Mesendoderm (in vitro differentiated cells): ENCODE results near the gene DDB1.
A peak's percentile ranks its signal among the peaks of the same experiment; 100 is the strongest.

ENCODE experiments used
- DNase-seq: peaks from one replicate; pipeline ENCODE4 v3.0.0; 2013
- H2AK5ac ChIP-seq: 2 replicates; pipeline ENCODE4 v1.6.1; 2013; ENCODE audit warnings: low read length, inconsistent platforms
- H2BK120ac ChIP-seq: 2 replicates; pipeline ENCODE4 v1.6.1; 2013; ENCODE audit warnings: low read depth, mild to moderate bottlenecking, low read length, moderate library complexity, mixed read lengths
- H2BK15ac ChIP-seq: replicated peaks from 2 replicates; pipeline ENCODE4 v1.6.1; 2013; ENCODE audit warnings: low read depth, mild to moderate bottlenecking, moderate library complexity
- H2BK5ac ChIP-seq: 2 replicates; pipeline ENCODE4 v1.6.1; 2013; ENCODE audit warnings: low read length, inconsistent platforms
- H3K18ac ChIP-seq: 2 replicates; pipeline ENCODE4 v1.6.1; 2013; ENCODE audit warnings: mild to moderate bottlenecking, low read length, mixed read lengths
- H3K23ac ChIP-seq: one replicate; pipeline ENCODE4 v1.6.1; 2013; ENCODE audit warnings: low read length
- H3K27ac ChIP-seq: 2 replicates; pipeline ENCODE4 v1.5.1; 2013; ENCODE audit warnings: low read depth, mild to moderate bottlenecking, inconsistent platforms, low read length, moderate library complexity
- H3K27me3 ChIP-seq: 2 replicates; pipeline ENCODE4 v1.6.1; 2013; ENCODE audit warnings: low read length, control low read depth, mild to moderate bottlenecking, inconsistent platforms; ENCODE audit not compliant: insufficient read depth, poor library complexity
- H3K36me3 ChIP-seq: 2 replicates; pipeline ENCODE4 v1.6.1; 2013; ENCODE audit warnings: low read length, inconsistent platforms; ENCODE audit not compliant: control insufficient read depth, insufficient read depth
- H3K4ac ChIP-seq: one replicate; pipeline ENCODE4 v1.6.1; 2013; ENCODE audit warnings: low read depth, mild to moderate bottlenecking, low read length, moderate library complexity
- H3K4me1 ChIP-seq: 2 replicates; pipeline ENCODE4 v1.6.1; 2013; ENCODE audit warnings: low read depth, low read length, inconsistent platforms; ENCODE audit not compliant: control insufficient read depth
- H3K4me2 ChIP-seq: 2 replicates; pipeline ENCODE4 v1.6.1; 2013; ENCODE audit warnings: low read length
- H3K4me3 ChIP-seq: 2 replicates; pipeline ENCODE4 v1.5.1; 2013; ENCODE audit warnings: mild to moderate bottlenecking, low read length
- H3K56ac ChIP-seq: one replicate; pipeline ENCODE4 v1.6.1; 2013; ENCODE audit warnings: low read length
- H3K79me1 ChIP-seq: 2 replicates; pipeline ENCODE4 v1.6.1; 2013; ENCODE audit warnings: low read length, inconsistent platforms
- H3K79me2 ChIP-seq: 2 replicates; pipeline ENCODE4 v1.6.1; 2013; ENCODE audit warnings: mild to moderate bottlenecking, low read length; ENCODE audit not compliant: control insufficient read depth, insufficient read depth
- H3K9ac ChIP-seq: 2 replicates; pipeline ENCODE4 v1.6.1; 2013; ENCODE audit warnings: low read length, inconsistent platforms
- H4K5ac ChIP-seq: one replicate; pipeline ENCODE4 v1.6.1; 2013; ENCODE audit warnings: low read length
- H4K8ac ChIP-seq: one replicate; pipeline ENCODE4 v1.6.1; 2013; ENCODE audit warnings: low read depth, mild to moderate bottlenecking, control low read depth, low read length, moderate library complexity
- WGBS: extraction: QIAGEN DNeasy Blood & Tissue Kit; methylation state at CpG from one replicate; pipeline ENCODE4 v1.1.7; 2013; ENCODE audit warnings: low lambda C conversion rate, missing lambda C conversion rate; ENCODE audit not compliant: insufficient coverage; ENCODE audit errors: extremely low coverage; 5-methylcytosine and 5-hydroxymethylcytosine counted together

Gene DDB1

GRCh38 chr11:61332281-61332796 is 566 bp downstream of the DDB1 start:
- no peaks in the 10 kb centered on the region for H3K27me3 ChIP-seq
- peak overlapping the region; percentile 56 for H3K4ac ChIP-seq
- H3K79me1 ChIP-seq = peaks cover 4% of the 10 kb centered on the region
- H3K4me1 ChIP-seq = peaks cover 6% of the 10 kb centered on the region
- peak overlapping the region; percentile 98 for H3K9ac ChIP-seq
- H3K36me3 ChIP-seq = peaks cover 3% of the 10 kb centered on the region
- peak; percentile 70 for DNase-seq
- H3K4me2 ChIP-seq = peak overlapping the region; percentile 97
- H4K8ac ChIP-seq = no peak overlapping the region
- H3K56ac ChIP-seq = peak overlapping the region; percentile 99
- peak overlapping the region; percentile 46 for H3K27ac ChIP-seq
- no peak overlapping the region for H2BK15ac ChIP-seq
- WGBS = no CpG with 5 or more reads among the region's 24 CpGs
- peak overlapping the region; percentile 53 for H3K18ac ChIP-seq
- no peak overlapping the region for H4K5ac ChIP-seq
- H2BK5ac ChIP-seq = no peak overlapping the region
- peaks cover 48% of the 10 kb centered on the region for H3K79me2 ChIP-seq
- peak overlapping the region; percentile 83 for H2AK5ac ChIP-seq
- H3K4me3 ChIP-seq = peak overlapping the region; percentile 61
- no peak overlapping the region for H2BK120ac ChIP-seq
- peak overlapping the region; percentile 60 for H3K23ac ChIP-seq

DNA sequence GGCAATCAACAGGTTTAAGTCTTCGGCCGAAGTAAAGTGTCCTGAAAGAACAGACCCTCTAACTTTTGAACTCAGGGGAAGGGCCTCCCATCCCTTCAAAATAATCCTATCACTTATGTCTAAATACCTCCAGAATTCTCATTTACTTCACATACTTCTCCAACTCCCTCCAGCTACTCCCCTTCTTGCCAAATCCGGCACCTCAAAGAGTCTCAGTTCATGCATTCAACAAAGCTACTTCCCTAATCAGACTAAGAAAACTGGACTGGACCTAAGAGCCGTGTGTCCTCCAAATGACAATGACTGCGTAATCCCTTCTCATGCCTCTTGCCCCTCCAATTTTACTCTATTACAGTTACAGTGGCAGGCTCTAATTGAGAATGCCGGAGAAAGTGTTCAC is 1.3 kb downstream of the DDB1 start:
- Histone ChIP-seq H3K4me2 (peak overlapping the region; percentile 97), H3K9ac (peak overlapping the region; percentile 98), H3K79me1 (peaks cover 7% of the 10 kb centered on the region), H3K23ac (no peak overlapping the region), H3K56ac (peak overlapping the region; percentile 99), H3K79me2 (peaks cover 53% of the 10 kb centered on the region), H3K4me3 (peak overlapping the region; percentile 61), H2BK15ac (no peak overlapping the region), H3K27me3 (no peaks in the 10 kb centered on the region), H3K4me1 (peaks cover 6% of the 10 kb centered on the region), H2BK5ac (no peak overlapping the region), H3K27ac (no peak overlapping the region), H4K8ac (no peak overlapping the region), H2BK120ac (no peak overlapping the region), H2AK5ac (no peak overlapping the region), H3K4ac (no peak overlapping the region), H3K18ac (no peak overlapping the region), H3K36me3 (peaks cover 5% of the 10 kb centered on the region), H4K5ac (no peak overlapping the region)
- no CpG with 5 or more reads among the region's 6 CpGs for WGBS
- DNase-seq = no peak

- WGBS = no CpG with 5 or more reads among the region's 4 CpGs
- no peak overlapping the region for H2BK120ac ChIP-seq
- no peak for DNase-seq
- no peaks in the 10 kb centered on the region for H3K27me3 ChIP-seq
- no peak overlapping the region for H3K4me2 ChIP-seq
- no peak overlapping the region for H3K27ac ChIP-seq
- H3K79me1 ChIP-seq = peaks cover 11% of the 10 kb centered on the region
- H3K9ac ChIP-seq = no peak overlapping the region
- no peak overlapping the region for H3K4me3 ChIP-seq
- H2AK5ac ChIP-seq = no peak overlapping the region
- H3K79me2 ChIP-seq = peaks cover 54% of the 10 kb centered on the region
- no peak overlapping the region for H4K5ac ChIP-seq
- no peak overlapping the region for H2BK15ac ChIP-seq
- H3K18ac ChIP-seq = no peak overlapping the region
- H3K36me3 ChIP-seq = peaks cover 7% of the 10 kb centered on the region
- H3K56ac ChIP-seq = no peak overlapping the region
- no peak overlapping the region for H3K23ac ChIP-seq
- H3K4ac ChIP-seq = no peak overlapping the region
- no peak overlapping the region for H4K8ac ChIP-seq
- no peak overlapping the region for H2BK5ac ChIP-seq
- peaks cover 6% of the 10 kb centered on the region for H3K4me1 ChIP-seq
Observed at GRCh38 chr11:61329871-61330270, 3.0 kb downstream of the DDB1 start.

DNA sequence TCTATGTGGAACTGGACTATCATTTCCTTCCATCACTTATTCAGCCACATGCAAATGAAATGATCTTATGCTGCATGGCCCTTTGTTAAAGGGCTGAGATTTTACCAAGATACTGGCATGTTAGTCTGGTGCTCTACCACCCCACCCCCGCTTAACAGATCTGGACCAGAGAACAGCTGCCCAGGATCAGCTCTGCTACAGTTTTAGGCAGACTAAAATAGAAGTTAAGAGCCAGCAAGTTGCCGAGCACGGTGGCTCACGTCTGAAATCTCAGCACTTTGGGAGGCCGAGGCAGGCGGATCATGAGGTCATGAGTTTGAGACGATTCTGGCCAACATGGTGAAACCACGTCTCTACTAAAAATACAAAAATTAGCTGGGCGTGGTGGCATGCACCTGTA is 4.6 kb downstream of the DDB1 start:
- H4K5ac ChIP-seq = no peak overlapping the region
- H4K8ac ChIP-seq = no peak overlapping the region
- H3K4me1 ChIP-seq = peaks cover 2% of the 10 kb centered on the region
- H2AK5ac ChIP-seq = no peak overlapping the region
- peaks cover 11% of the 10 kb centered on the region for H3K79me1 ChIP-seq
- H2BK5ac ChIP-seq = no peak overlapping the region
- H3K18ac ChIP-seq = no peak overlapping the region
- H2BK15ac ChIP-seq = no peak overlapping the region
- H3K27me3 ChIP-seq = no peaks in the 10 kb centered on the region
- H3K9ac ChIP-seq = no peak overlapping the region
- no peak overlapping the region for H3K4ac ChIP-seq
- H3K56ac ChIP-seq = no peak overlapping the region
- no CpG with 5 or more reads among the region's 9 CpGs for WGBS
- no peak for DNase-seq
- H2BK120ac ChIP-seq = no peak overlapping the region
- no peak overlapping the region for H3K4me2 ChIP-seq
- no peak overlapping the region for H3K4me3 ChIP-seq
- H3K36me3 ChIP-seq = peaks cover 14% of the 10 kb centered on the region
- H3K79me2 ChIP-seq = peaks cover 54% of the 10 kb centered on the region
- no peak overlapping the region for H3K23ac ChIP-seq
- H3K27ac ChIP-seq = no peak overlapping the region

DNA sequence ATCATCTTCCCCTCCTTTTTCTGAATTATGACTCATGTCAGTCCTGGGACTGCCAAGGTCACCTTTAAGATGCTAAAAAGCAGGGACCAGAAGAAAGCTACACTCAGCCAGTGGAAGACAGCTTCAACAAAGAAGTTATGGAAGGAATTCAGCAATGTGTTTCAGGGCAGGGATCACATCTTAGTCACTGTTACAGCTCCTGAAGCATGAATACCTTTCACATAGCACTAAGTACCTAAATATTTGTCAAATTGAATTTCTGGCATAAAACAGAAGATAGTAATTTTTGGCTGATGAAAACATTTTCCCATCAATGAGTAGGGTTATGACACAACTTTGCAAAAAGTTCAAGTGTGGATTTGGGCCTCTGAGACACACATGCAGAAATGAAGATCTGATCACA is 5.2 kb downstream of the DDB1 start:
- H3K4me3 ChIP-seq = no peak overlapping the region
- peaks cover 52% of the 10 kb centered on the region for H3K79me2 ChIP-seq
- no peak overlapping the region for H2BK120ac ChIP-seq
- H2AK5ac ChIP-seq = no peak overlapping the region
- H3K4me1 ChIP-seq = peaks cover 2% of the 10 kb centered on the region
- H3K18ac ChIP-seq = no peak overlapping the region
- no peak for DNase-seq
- no peak overlapping the region for H3K56ac ChIP-seq
- H3K23ac ChIP-seq = no peak overlapping the region
- H4K8ac ChIP-seq = no peak overlapping the region
- no peak overlapping the region for H2BK5ac ChIP-seq
- no peak overlapping the region for H3K4ac ChIP-seq
- no peak overlapping the region for H3K4me2 ChIP-seq
- no peak overlapping the region for H3K9ac ChIP-seq
- peaks cover 17% of the 10 kb centered on the region for H3K36me3 ChIP-seq
- H3K27me3 ChIP-seq = no peaks in the 10 kb centered on the region
- no peak overlapping the region for H3K27ac ChIP-seq
- H3K79me1 ChIP-seq = peaks cover 11% of the 10 kb centered on the region
- H2BK15ac ChIP-seq = no peak overlapping the region
- no peak overlapping the region for H4K5ac ChIP-seq
